ENCODE results near the gene EPHA6.

GRCh38 chr3:96994988-96995387 is 180.6 kb downstream of the EPHA6 start:
- no peak for TF ChIP-seq CTCF (IDR thresholded peaks at IDR 0.05; ENCODE audit: low read length)
- TF ChIP-seq EZH2 (IDR thresholded peaks at IDR 0.05; ENCODE audit: borderline replicate concordance, low read length), result no peak

Measured in OCI-LY1 (cell line).